ENCODE results near the gene LDHAL6B. TPM values are rescaled to one million over a fixed set of nuclear protein-coding genes. Genes with fewer than 3 reads are reported as not detected.

The LDHAL6B gene
- polyA plus RNA-seq, 3 donors: not detected

- H3K36me3 ChIP-seq (replicated peaks in 1 of 2; ENCODE audit: control insufficient read depth in 1 of 2, insufficient read depth in 2 of 2, low read length in 2 of 2): peaks cover 13 to 14% of the 10 kb centered on the region in 2 donors
- WGBS (ENCODE audit: insufficient coverage): no CpG with 5 or more reads among the region's 3 CpGs
- peak overlapping the region in 1 of 2 donors; percentile 30 for H3K4me3 Mint-ChIP-seq
- peaks cover 0 to 3% (median 0%) of the 10 kb centered on the region in 7 donors for H3K9me3 Mint-ChIP-seq
- H3K9ac ChIP-seq (ENCODE audit: insufficient read depth, low read length, poor library complexity, severe bottlenecking): no peak overlapping the region
- peaks cover 31% of the 10 kb centered on the region for H3K4me1 Mint-ChIP-seq
- peaks cover 33 to 72% of the 10 kb centered on the region in 2 donors for H3K36me3 Mint-ChIP-seq
- H3K79me2 ChIP-seq (ENCODE audit: insufficient read depth, low read length): no peaks in the 10 kb centered on the region
- peak; percentile 65 to 83 (median 81) for DNase-seq
- no peak for TF ChIP-seq CTCF (IDR thresholded peaks at IDR 0.05)
- peak overlapping the region; percentile 16 for H3K4me2 ChIP-seq (replicated peaks; ENCODE audit: extremely low read depth, low read length, poor library complexity, severe bottlenecking)
- H3K27ac ChIP-seq (ENCODE audit: low read depth in 1 of 2, low read length in 2 of 2): peak overlapping the region; percentile 66 to 87
- peaks cover 0 to 4% (median 0%) of the 10 kb centered on the region in 3 donors for H3K27me3 Mint-ChIP-seq (ENCODE audit: low read depth in 3 of 3)
- no peaks in the 10 kb centered on the region for H3K27me3 ChIP-seq (ENCODE audit: control insufficient read depth in 2 of 2, insufficient read depth in 2 of 2, low read length in 2 of 2)
- H3K4me3 ChIP-seq (replicated peaks in 1 of 3; ENCODE audit: low read depth in 2 of 3, low read length in 3 of 3): no peak overlapping the region
- H2AFZ ChIP-seq (ENCODE audit: insufficient read depth, low read depth, low read length, poor library complexity, severe bottlenecking): no peak overlapping the region
- H4K20me1 ChIP-seq (ENCODE audit: insufficient read depth, low read length): no peaks in the 10 kb centered on the region
- H3K27ac Mint-ChIP-seq: peak overlapping the region; percentile 86 to 94 (median 91)
- intact Hi-C loops (cut with micrococcal nuclease): loop anchor here in 1 of 2 donors (10.0 kb wide), 1 partner anchor 326 kb away; no protein-coding TSS in a partner anchor
- H3K4me1 ChIP-seq (ENCODE audit: control insufficient read depth in 1 of 2, insufficient read depth in 2 of 2, low read length in 2 of 2): peaks cover 21 to 33% of the 10 kb centered on the region in 2 donors
- H3K9me3 ChIP-seq (replicated peaks in 1 of 2; ENCODE audit: control insufficient read depth in 1 of 2, insufficient read depth in 1 of 2, low read length in 2 of 2): no peaks in the 10 kb centered on the region
Observed at GRCh38 chr15:59169251-59169708, 37.4 kb upstream of the LDHAL6B start.

DNA sequence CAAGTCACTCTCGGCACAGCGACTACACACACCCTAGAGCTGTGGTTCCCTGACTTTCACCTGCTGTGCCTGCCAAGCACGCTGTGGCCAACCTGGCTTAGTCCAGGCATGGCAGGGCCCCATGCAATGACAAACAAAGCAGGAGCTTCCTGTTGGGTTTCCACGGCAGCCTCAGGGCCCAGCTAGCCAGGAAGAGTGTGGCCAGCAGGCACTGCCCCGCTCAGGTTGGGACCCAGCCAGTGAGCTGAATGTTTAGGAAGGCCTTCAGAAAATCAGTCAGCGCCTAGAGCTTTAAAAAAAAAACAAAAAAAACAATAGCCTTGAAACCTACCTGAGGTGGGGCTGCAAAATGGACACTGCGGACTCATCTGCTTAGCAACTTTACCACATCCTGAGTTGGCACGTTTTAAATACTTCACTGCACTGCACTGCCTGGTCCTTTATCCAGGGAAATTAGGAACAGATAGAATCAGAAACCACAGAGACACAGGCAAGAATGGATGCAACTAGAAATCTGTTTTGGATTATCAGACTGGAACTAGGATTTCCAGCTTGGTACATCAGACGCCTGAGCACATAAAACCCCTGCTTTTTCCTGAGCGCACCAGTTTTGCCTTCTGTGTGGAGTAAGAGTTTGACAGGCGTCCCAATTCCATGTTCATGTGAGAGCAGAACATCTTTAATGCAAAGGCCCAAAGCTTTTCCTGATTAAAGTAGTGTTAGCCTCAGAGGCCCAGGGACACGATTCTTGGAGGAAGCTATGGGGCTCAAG lies 36.2 kb upstream of the LDHAL6B start:
- Histone ChIP-seq H3K9ac (ENCODE audit: insufficient read depth, low read length, poor library complexity, severe bottlenecking) (no peak overlapping the region), H3K27me3 (ENCODE audit: control insufficient read depth in 2 of 2, insufficient read depth in 2 of 2, low read length in 2 of 2) (no peaks in the 10 kb centered on the region), H3K27ac (ENCODE audit: low read depth in 1 of 2, low read length in 2 of 2) (peak overlapping the region; percentile 66 to 87), H3K36me3 (replicated peaks in 1 of 2; ENCODE audit: control insufficient read depth in 1 of 2, insufficient read depth in 2 of 2, low read length in 2 of 2) (peaks cover 13 to 14% of the 10 kb centered on the region in 2 donors), H3K4me1 (ENCODE audit: control insufficient read depth in 1 of 2, insufficient read depth in 2 of 2, low read length in 2 of 2) (peaks cover 32 to 45% of the 10 kb centered on the region in 2 donors), H3K9me3 (replicated peaks in 1 of 2; ENCODE audit: control insufficient read depth in 1 of 2, insufficient read depth in 1 of 2, low read length in 2 of 2) (no peaks in the 10 kb centered on the region), H3K4me2 (replicated peaks; ENCODE audit: extremely low read depth, low read length, poor library complexity, severe bottlenecking) (no peak overlapping the region), H3K4me3 (replicated peaks in 1 of 3; ENCODE audit: low read depth in 2 of 3, low read length in 3 of 3) (no peak overlapping the region), H4K20me1 (ENCODE audit: insufficient read depth, low read length) (no peaks in the 10 kb centered on the region), H3K79me2 (ENCODE audit: insufficient read depth, low read length) (no peaks in the 10 kb centered on the region), H2AFZ (ENCODE audit: insufficient read depth, low read depth, low read length, poor library complexity, severe bottlenecking) (peak overlapping the region; percentile 39)
- 47% methylated on average over 9 of the region's 12 CpGs for WGBS (ENCODE audit: insufficient coverage)
- Mint-ChIP-seq H3K36me3 (peaks cover 27 to 68% of the 10 kb centered on the region in 2 donors), H3K27me3 (ENCODE audit: low read depth in 3 of 3) (peaks cover 0 to 4% (median 0%) of the 10 kb centered on the region in 3 donors), H3K4me1 (peaks cover 42% of the 10 kb centered on the region), H3K9me3 (peaks cover 0 to 2% (median 0%) of the 10 kb centered on the region in 7 donors), H3K4me3 (no peak overlapping the region), H3K27ac (peak overlapping the region; percentile 86 to 94 (median 91))
- TF ChIP-seq CTCF (IDR thresholded peaks at IDR 0.05): no peak
- intact Hi-C loops (cut with micrococcal nuclease): loop anchor here in 1 of 2 donors (10.0 kb wide), 3 partner anchors 134 to 354 kb away; partner anchors contain the start of gene MYO1E
- peak in 1 of 3 donors; percentile 15 for DNase-seq
